ENCODE measurements around the gene SIK3. TPM values are rescaled to one million over a fixed set of nuclear protein-coding genes. Genes with fewer than 3 reads are reported as not detected.
"Not testable (repeated sequence)": the region's sequence is repeated elsewhere in the genome, so short reads cannot be mapped to it uniquely, and the experiment has no call there.

Gene SIK3
- total RNA-seq, 2 donors from 2014 or later: 37.2 to 43.5 TPM

DNA sequence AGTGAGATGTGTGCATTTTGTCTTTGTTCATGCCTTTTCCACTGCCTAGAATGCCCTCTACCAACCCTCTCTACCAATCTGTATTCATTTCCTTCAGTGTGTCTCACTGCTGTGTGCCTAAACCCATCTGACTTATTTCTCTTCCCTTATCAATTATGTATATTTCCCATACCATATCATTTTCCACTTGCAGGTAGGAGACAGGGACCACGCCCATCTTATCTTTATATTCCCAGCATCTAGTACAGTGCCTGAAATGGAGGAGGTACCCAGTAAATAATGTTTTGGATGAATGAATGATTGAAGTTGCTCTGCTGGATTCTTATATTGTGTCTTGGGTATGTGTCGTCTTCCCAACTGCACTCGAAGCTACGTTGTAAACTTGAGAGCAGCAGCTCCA lies 36.8 kb upstream of the SIK3 start:
- H3K4me3 Mint-ChIP-seq; H3K4me1 Mint-ChIP-seq; H3K9me3 Mint-ChIP-seq; H3K9ac ChIP-seq (ENCODE audit: extremely low read depth, low read length, poor library complexity, severe bottlenecking); H3K27me3 ChIP-seq (ENCODE audit: control insufficient read depth, insufficient read depth, low read length, poor library complexity, severe bottlenecking); H3K9me3 ChIP-seq (ENCODE audit: control insufficient read depth, low read length); H3K4me1 ChIP-seq (ENCODE audit: control insufficient read depth, insufficient read depth, low read length); H3K27ac ChIP-seq (ENCODE audit: low read depth, low read length); H3K27me3 Mint-ChIP-seq (ENCODE audit: insufficient read depth); H3K36me3 Mint-ChIP-seq (ENCODE audit: low read depth); H3K36me3 ChIP-seq (ENCODE audit: control insufficient read depth, insufficient read depth, low read length); DNase-seq; H3K4me3 ChIP-seq (ENCODE audit: low read length); H3K27ac Mint-ChIP-seq: not testable (repeated sequence)
- no CpG with 5 or more reads among the region's 4 CpGs for WGBS, 2 experiments (ENCODE audit: insufficient coverage in 1 of 2, insufficient read length in 1 of 2)

DNA sequence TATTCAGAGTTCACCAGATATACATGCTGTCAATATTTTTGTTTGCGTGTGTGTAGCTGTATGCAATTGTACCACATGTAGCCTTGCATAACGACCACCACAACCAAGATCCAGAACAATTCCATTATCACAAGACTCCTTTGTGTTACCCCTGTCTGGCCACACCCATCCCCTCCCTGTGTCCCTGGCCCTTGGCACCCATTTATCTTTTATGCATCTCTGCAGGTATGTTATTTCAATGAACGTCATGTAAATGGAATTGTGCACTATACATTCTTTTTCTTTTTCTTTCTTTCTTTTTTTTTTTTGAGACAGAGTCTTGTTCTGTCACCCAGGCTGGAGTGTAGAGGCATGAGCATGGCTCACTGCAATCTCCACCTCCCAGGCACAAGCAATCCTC lies 36.2 kb upstream of the SIK3 start:
- Mint-ChIP-seq H3K4me3 (no peak overlapping the region), H3K4me1 (peaks cover 2% of the 10 kb centered on the region), H3K9me3 (no peaks in the 10 kb centered on the region), H3K27ac (no peak overlapping the region), H3K27me3 (ENCODE audit: insufficient read depth) (no peaks in the 10 kb centered on the region), H3K36me3 (ENCODE audit: low read depth) (no peaks in the 10 kb centered on the region)
- Histone ChIP-seq H3K27ac (ENCODE audit: low read depth, low read length) (no peak overlapping the region), H3K27me3 (ENCODE audit: control insufficient read depth, insufficient read depth, low read length, poor library complexity, severe bottlenecking) (no peaks in the 10 kb centered on the region), H3K4me1 (ENCODE audit: control insufficient read depth, insufficient read depth, low read length) (no peaks in the 10 kb centered on the region), H3K36me3 (ENCODE audit: control insufficient read depth, insufficient read depth, low read length) (no peaks in the 10 kb centered on the region), H3K9ac (ENCODE audit: extremely low read depth, low read length, poor library complexity, severe bottlenecking) (no peak overlapping the region), H3K9me3 (ENCODE audit: control insufficient read depth, low read length) (no peaks in the 10 kb centered on the region), H3K4me3 (ENCODE audit: low read length) (no peak overlapping the region)
- TF ChIP-seq, protein P1, sequence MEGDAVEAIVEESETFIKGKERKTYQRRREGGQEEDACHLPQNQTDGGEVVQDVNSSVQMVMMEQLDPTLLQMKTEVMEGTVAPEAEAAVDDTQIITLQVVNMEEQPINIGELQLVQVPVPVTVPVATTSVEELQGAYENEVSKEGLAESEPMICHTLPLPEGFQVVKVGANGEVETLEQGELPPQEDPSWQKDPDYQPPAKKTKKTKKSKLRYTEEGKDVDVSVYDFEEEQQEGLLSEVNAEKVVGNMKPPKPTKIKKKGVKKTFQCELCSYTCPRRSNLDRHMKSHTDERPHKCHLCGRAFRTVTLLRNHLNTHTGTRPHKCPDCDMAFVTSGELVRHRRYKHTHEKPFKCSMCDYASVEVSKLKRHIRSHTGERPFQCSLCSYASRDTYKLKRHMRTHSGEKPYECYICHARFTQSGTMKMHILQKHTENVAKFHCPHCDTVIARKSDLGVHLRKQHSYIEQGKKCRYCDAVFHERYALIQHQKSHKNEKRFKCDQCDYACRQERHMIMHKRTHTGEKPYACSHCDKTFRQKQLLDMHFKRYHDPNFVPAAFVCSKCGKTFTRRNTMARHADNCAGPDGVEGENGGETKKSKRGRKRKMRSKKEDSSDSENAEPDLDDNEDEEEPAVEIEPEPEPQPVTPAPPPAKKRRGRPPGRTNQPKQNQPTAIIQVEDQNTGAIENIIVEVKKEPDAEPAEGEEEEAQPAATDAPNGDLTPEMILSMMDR (conservative IDR thresholded peaks at IDR 0.05): no peak
- 93% methylated on average over 2 of the region's 3 CpGs; no CpG with 5 or more reads in 1 of the 2 experiments for WGBS, 2 experiments (ENCODE audit: insufficient coverage in 1 of 2, insufficient read length in 1 of 2)
- DNase-seq: no peak

DNA sequence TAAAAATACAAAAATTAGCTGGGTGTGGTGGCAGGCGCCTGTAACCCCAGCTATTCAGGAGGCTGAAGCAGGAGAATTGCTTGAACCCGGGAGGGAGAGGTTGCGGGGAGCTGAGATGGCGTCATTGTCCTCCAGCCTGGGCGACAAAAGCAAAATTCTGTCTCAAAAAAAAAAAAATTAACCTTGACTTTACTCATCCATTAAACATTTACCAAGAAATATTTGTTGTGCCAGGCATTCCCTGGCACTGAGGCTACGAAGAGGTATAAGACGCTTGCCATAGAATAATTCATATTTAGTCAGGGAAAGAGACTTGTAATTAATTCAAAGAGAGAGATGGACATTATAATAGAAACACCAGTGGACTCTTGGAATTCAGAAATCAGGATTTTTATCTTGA lies 32.7 kb upstream of the SIK3 start:
- no peaks in the 10 kb centered on the region for H3K36me3 Mint-ChIP-seq (ENCODE audit: low read depth)
- H3K27me3 Mint-ChIP-seq (ENCODE audit: insufficient read depth): peaks cover 9% of the 10 kb centered on the region
- no peak overlapping the region for H3K27ac ChIP-seq (ENCODE audit: low read depth, low read length)
- H3K9ac ChIP-seq (ENCODE audit: extremely low read depth, low read length, poor library complexity, severe bottlenecking): no peak overlapping the region
- TF ChIP-seq, protein P1 (conservative IDR thresholded peaks at IDR 0.05): no peak
- H3K27me3 ChIP-seq (ENCODE audit: control insufficient read depth, insufficient read depth, low read length, poor library complexity, severe bottlenecking): peaks cover 4% of the 10 kb centered on the region
- no peak overlapping the region for H3K27ac Mint-ChIP-seq
- no peak overlapping the region for H3K4me3 Mint-ChIP-seq
- 94 to 95% methylated on average over 7 of the region's 7 CpGs for WGBS, 2 experiments (ENCODE audit: insufficient coverage in 1 of 2, insufficient read length in 1 of 2)
- no peaks in the 10 kb centered on the region for H3K9me3 ChIP-seq (ENCODE audit: control insufficient read depth, low read length)
- H3K4me3 ChIP-seq (ENCODE audit: low read length): no peak overlapping the region
- no peaks in the 10 kb centered on the region for H3K36me3 ChIP-seq (ENCODE audit: control insufficient read depth, insufficient read depth, low read length)
- H3K9me3 Mint-ChIP-seq: no peaks in the 10 kb centered on the region
- no peak for DNase-seq
- no peaks in the 10 kb centered on the region for H3K4me1 Mint-ChIP-seq
- H3K4me1 ChIP-seq (ENCODE audit: control insufficient read depth, insufficient read depth, low read length): no peaks in the 10 kb centered on the region

DNA sequence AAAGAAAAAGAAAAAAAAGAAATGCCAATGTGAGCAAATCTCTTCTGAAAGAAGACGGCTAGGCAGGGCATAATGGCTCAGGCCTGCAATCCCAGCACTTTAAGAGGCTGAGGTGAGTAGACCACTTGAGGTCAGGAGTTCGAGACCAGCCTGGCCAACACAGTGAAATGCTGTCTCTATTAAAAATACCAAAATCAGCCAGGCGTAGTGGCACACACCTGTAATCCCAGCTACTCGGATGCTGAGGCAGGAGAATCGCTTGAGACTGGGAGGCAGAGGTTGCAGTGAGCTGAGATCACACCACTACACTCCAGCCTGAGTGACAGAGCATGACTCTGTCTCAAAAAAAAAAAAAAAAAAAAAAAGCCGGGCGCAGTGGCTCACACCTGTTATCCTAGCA lies 32.2 kb upstream of the SIK3 start:
- H3K9me3 Mint-ChIP-seq; H3K9ac ChIP-seq (ENCODE audit: extremely low read depth, low read length, poor library complexity, severe bottlenecking); H3K4me3 ChIP-seq (ENCODE audit: low read length); H3K27me3 Mint-ChIP-seq (ENCODE audit: insufficient read depth); H3K27me3 ChIP-seq (ENCODE audit: control insufficient read depth, insufficient read depth, low read length, poor library complexity, severe bottlenecking); H3K27ac ChIP-seq (ENCODE audit: low read depth, low read length); H3K36me3 ChIP-seq (ENCODE audit: control insufficient read depth, insufficient read depth, low read length); H3K27ac Mint-ChIP-seq; H3K36me3 Mint-ChIP-seq (ENCODE audit: low read depth); DNase-seq; H3K4me1 ChIP-seq (ENCODE audit: control insufficient read depth, insufficient read depth, low read length); H3K9me3 ChIP-seq (ENCODE audit: control insufficient read depth, low read length); H3K4me1 Mint-ChIP-seq; H3K4me3 Mint-ChIP-seq: not testable (repeated sequence)
- 93 to 96% methylated on average over 5 to 6 of the region's 7 CpGs for WGBS, 2 experiments (ENCODE audit: insufficient coverage in 1 of 2, insufficient read length in 1 of 2)
